Activated CD4-positive, alpha-beta T cell treated with anti-CD3 and anti-CD28 coated beads, Interleukin-2, amount 10 ng/mL, durations not matched to agents 7 days and 5 days (primary cell): ENCODE measurements around the gene RNU2-63P. TPM values are rescaled to one million over a fixed set of nuclear protein-coding genes. Genes with fewer than 3 reads are reported as not detected.
"Not testable (repeated sequence)": the region's sequence is repeated elsewhere in the genome, so short reads cannot be mapped to it uniquely, and the experiment has no call there.

ENCODE experiments used
- CTCF ChIA-PET: fragments of 350-600 bp; sonication (Branson Sonifier 250); formaldehyde crosslinking; loops from one replicate; lab custom pipeline; 2021; ENCODE audit warnings: antibody characterized with exemption; lab: Charles Lee
- POLR2A ChIA-PET: fragments of 350-600 bp; sonication (Branson Sonifier 250); formaldehyde crosslinking; loops from one replicate; lab custom pipeline; 2021; ENCODE audit warnings: antibody characterized with exemption; lab: Charles Lee
- DNase-seq: peaks from one replicate; pipeline ENCODE4 v3.0.0-alpha.2; 2020
- H3K27ac Mint-ChIP-seq: one replicate; pipeline ENCODE4 v1.8.0; 2021; ENCODE audit warnings: mild to moderate bottlenecking, moderate library complexity, mixed read lengths
- H3K27me3 Mint-ChIP-seq: one replicate; pipeline ENCODE4 v1.8.0; 2021; ENCODE audit warnings: mixed read lengths
- H3K36me3 Mint-ChIP-seq: one replicate; pipeline ENCODE4 v1.8.0; 2021; ENCODE audit warnings: low read depth, mixed read lengths
- H3K4me1 Mint-ChIP-seq: one replicate; pipeline ENCODE4 v1.8.0; 2021; ENCODE audit warnings: mixed read lengths
- H3K4me3 Mint-ChIP-seq: one replicate; pipeline ENCODE4 v1.8.0; 2021; ENCODE audit warnings: mild to moderate bottlenecking, moderate library complexity, mixed read lengths
- H3K9me3 Mint-ChIP-seq: one replicate; pipeline ENCODE4 v1.8.0; 2021; ENCODE audit warnings: mixed read lengths
- total RNA-seq, 2 experiments: library from RNA; stranded (reverse); gene quantifications; one replicate each; pipeline ENCODE4 v1.2.3, GENCODE V29; 2021

Gene RNU2-63P
- total RNA-seq, 2 experiments from 2014 or later, result 1.9 TPM

GRCh38 chr2:88019985-88020384 lies 3.6 kb upstream of the RNU2-63P start:
- POLR2A ChIA-PET, result no interaction called here

GRCh38 chr2:88018909-88019308 lies 2.6 kb upstream of the RNU2-63P start:
- peaks cover 22% of the 10 kb centered on the region for H3K4me1 Mint-ChIP-seq
- no peak for DNase-seq
- POLR2A ChIA-PET, result no interaction called here
- no peak overlapping the region for H3K4me3 Mint-ChIP-seq
- peaks cover 5% of the 10 kb centered on the region for H3K36me3 Mint-ChIP-seq
- H3K27ac Mint-ChIP-seq, result no peak overlapping the region
- H3K9me3 Mint-ChIP-seq, result peaks cover 2% of the 10 kb centered on the region
- CTCF ChIA-PET, result no interaction called here
- H3K27me3 Mint-ChIP-seq, result no peaks in the 10 kb centered on the region

More at GRCh38 chr2:88019985-88020384, 3.6 kb upstream of the RNU2-63P start:
- no peak for DNase-seq
- H3K4me3 Mint-ChIP-seq, result no peak overlapping the region
- no peak overlapping the region for H3K27ac Mint-ChIP-seq
- peaks cover 22% of the 10 kb centered on the region for H3K4me1 Mint-ChIP-seq
- CTCF ChIA-PET, result no interaction called here
- H3K36me3 Mint-ChIP-seq, result peaks cover 5% of the 10 kb centered on the region
- H3K9me3 Mint-ChIP-seq, result peaks cover 2% of the 10 kb centered on the region
- no peaks in the 10 kb centered on the region for H3K27me3 Mint-ChIP-seq

GRCh38 chr2:88018077-88018805 lies 1.9 kb upstream of the RNU2-63P start:
- DNase-seq, POLR2A ChIA-PET, H3K27ac Mint-ChIP-seq, H3K9me3 Mint-ChIP-seq, H3K27me3 Mint-ChIP-seq, H3K36me3 Mint-ChIP-seq: not testable (repeated sequence)
- H3K4me3 Mint-ChIP-seq, result peak overlapping the region; percentile 96
- peaks cover 22% of the 10 kb centered on the region for H3K4me1 Mint-ChIP-seq
- CTCF ChIA-PET, result interaction anchor here (1.6 kb wide), 1 partner anchor 37 kb away, joined by 3 read pairs; no protein-coding TSS in a partner anchor

- Mint-ChIP-seq H3K4me1 (peaks cover 22% of the 10 kb centered on the region), H3K27ac (peak overlapping the region; percentile 99), H3K4me3 (peak overlapping the region; percentile 96)
- H3K9me3 Mint-ChIP-seq, H3K27me3 Mint-ChIP-seq, POLR2A ChIA-PET, DNase-seq, H3K36me3 Mint-ChIP-seq: not testable (repeated sequence)
- CTCF ChIA-PET, result interaction anchor here (1.6 kb wide), 1 partner anchor 37 kb away, joined by 3 read pairs; no protein-coding TSS in a partner anchor
Measured at GRCh38 chr2:88017780-88018038, 1.4 kb upstream of the RNU2-63P start.

GRCh38 chr2:88016960-88017779 lies 823 bp upstream of the RNU2-63P start:
- peak overlapping the region; percentile 99 for H3K27ac Mint-ChIP-seq
- H3K27me3 Mint-ChIP-seq, result no peaks in the 10 kb centered on the region
- POLR2A ChIA-PET, result interaction anchor here (0.6 kb wide), 2 partner anchors 13 to 20 kb away, joined by 3 to 5 read pairs; no protein-coding TSS in a partner anchor
- H3K4me3 Mint-ChIP-seq, result peak overlapping the region; percentile 96
- peaks cover 22% of the 10 kb centered on the region for H3K4me1 Mint-ChIP-seq
- DNase-seq, result peak; percentile 62
- H3K9me3 Mint-ChIP-seq, result peaks cover 2% of the 10 kb centered on the region
- peaks cover 5% of the 10 kb centered on the region for H3K36me3 Mint-ChIP-seq
- CTCF ChIA-PET, result interaction anchor here (0.8 to 1.6 kb wide), 2 partner anchors 38 to 43 kb away, joined by 3 read pairs; no protein-coding TSS in a partner anchor

GRCh38 chr2:88011011-88011410 lies 5.3 kb downstream of the RNU2-63P start:
- Mint-ChIP-seq H3K27ac (no peak overlapping the region), H3K4me3 (no peak overlapping the region), H3K36me3 (no peaks in the 10 kb centered on the region), H3K4me1 (peaks cover 2% of the 10 kb centered on the region), H3K9me3 (no peaks in the 10 kb centered on the region), H3K27me3 (no peaks in the 10 kb centered on the region)
- no peak for DNase-seq
- ChIA-PET POLR2A (no interaction called here), CTCF (no interaction called here)

- no peak overlapping the region for H3K4me3 Mint-ChIP-seq
- H3K36me3 Mint-ChIP-seq, result no peaks in the 10 kb centered on the region
- H3K9me3 Mint-ChIP-seq, result no peaks in the 10 kb centered on the region
- no peak overlapping the region for H3K27ac Mint-ChIP-seq
- POLR2A ChIA-PET, result no interaction called here
- CTCF ChIA-PET, result no interaction called here
- no peak for DNase-seq
- no peaks in the 10 kb centered on the region for H3K4me1 Mint-ChIP-seq
- no peaks in the 10 kb centered on the region for H3K27me3 Mint-ChIP-seq
Measured at GRCh38 chr2:88010136-88010535, 6.2 kb downstream of the RNU2-63P start.

- no peak for DNase-seq
- ChIA-PET CTCF (no interaction called here), POLR2A (no interaction called here)
- Mint-ChIP-seq H3K36me3 (no peaks in the 10 kb centered on the region), H3K27ac (no peak overlapping the region), H3K4me1 (peaks cover under 1% of the 10 kb centered on the region), H3K4me3 (no peak overlapping the region), H3K9me3 (no peaks in the 10 kb centered on the region), H3K27me3 (peaks cover 2% of the 10 kb centered on the region)
Measured at GRCh38 chr2:88006912-88007439, 9.4 kb downstream of the RNU2-63P start.

GRCh38 chr2:88005776-88006175 lies 10.6 kb downstream of the RNU2-63P start:
- Mint-ChIP-seq H3K27me3 (peaks cover 3% of the 10 kb centered on the region), H3K4me1 (peaks cover 5% of the 10 kb centered on the region)
- POLR2A ChIA-PET, result no interaction called here

GRCh38 chr2:88003074-88003755 lies 13.1 kb downstream of the RNU2-63P start:
- peaks cover 3% of the 10 kb centered on the region for H3K27me3 Mint-ChIP-seq
- ChIA-PET CTCF (no interaction called here), POLR2A (no interaction called here)
- no peak overlapping the region for H3K27ac Mint-ChIP-seq
- no peaks in the 10 kb centered on the region for H3K9me3 Mint-ChIP-seq
- peaks cover 5% of the 10 kb centered on the region for H3K4me1 Mint-ChIP-seq
- no peaks in the 10 kb centered on the region for H3K36me3 Mint-ChIP-seq
- DNase-seq, result no peak
- no peak overlapping the region for H3K4me3 Mint-ChIP-seq

More at GRCh38 chr2:88005776-88006175, 10.6 kb downstream of the RNU2-63P start:
- H3K4me3 Mint-ChIP-seq, result no peak overlapping the region
- H3K36me3 Mint-ChIP-seq, result no peaks in the 10 kb centered on the region
- no peaks in the 10 kb centered on the region for H3K9me3 Mint-ChIP-seq
- CTCF ChIA-PET, result interaction anchor here (0.6 kb wide), 1 partner anchor 513 kb away, joined by 4 read pairs; no protein-coding TSS in a partner anchor
- no peak overlapping the region for H3K27ac Mint-ChIP-seq
- DNase-seq, result no peak

GRCh38 chr2:88002359-88002707 lies 14.0 kb downstream of the RNU2-63P start:
- Mint-ChIP-seq H3K4me3 (no peak overlapping the region), H3K9me3 (no peaks in the 10 kb centered on the region), H3K27ac (no peak overlapping the region), H3K4me1 (peaks cover 5% of the 10 kb centered on the region), H3K27me3 (peaks cover 3% of the 10 kb centered on the region), H3K36me3 (no peaks in the 10 kb centered on the region)
- POLR2A ChIA-PET, result no interaction called here
- DNase-seq, result no peak
- CTCF ChIA-PET, result interaction anchor here (0.9 to 1.3 kb wide), 3 partner anchors 10 to 46 kb away, joined by 3 to 6 read pairs (median 4); no protein-coding TSS in a partner anchor

GRCh38 chr2:88000474-88000873 lies 15.9 kb downstream of the RNU2-63P start:
- DNase-seq, H3K27ac Mint-ChIP-seq, POLR2A ChIA-PET, H3K4me3 Mint-ChIP-seq, H3K9me3 Mint-ChIP-seq, H3K27me3 Mint-ChIP-seq, H3K36me3 Mint-ChIP-seq, H3K4me1 Mint-ChIP-seq: not testable (repeated sequence)
- CTCF ChIA-PET, result interaction anchor here (1.4 kb wide), 1 partner anchor 60 kb away, joined by 5 read pairs; no protein-coding TSS in a partner anchor
